HCEC 1CT (cell line): ENCODE data around the gene ME1.
"Not testable (repeated sequence)": the region's sequence is repeated elsewhere in the genome, so short reads cannot be mapped to it uniquely, and the experiment has no call there.

ENCODE experiments used
- DNase-seq: peaks from one replicate; pipeline ENCODE4 v3.0.0-alpha.2; 2017

Gene ME1

GRCh38 chr6:83431545-83432155 is 799 bp upstream of the ME1 start:
- no peak for DNase-seq

GRCh38 chr6:83429857-83430610 is 817 bp downstream of the ME1 start:
- DNase-seq: peak; percentile 45

- no peak for DNase-seq
These were observed 1.6 kb downstream of the ME1 start for GRCh38 chr6:83429269-83429668.

GRCh38 chr6:83424392-83425018 is 6.3 kb downstream of the ME1 start:
- DNase-seq: no peak

GRCh38 chr6:83417880-83418663 is 12.8 kb downstream of the ME1 start:
- peak; percentile 57 for DNase-seq

- DNase-seq: no peak
These were observed 17.8 kb downstream of the ME1 start for GRCh38 chr6:83413068-83413467.

- DNase-seq: no peak
These were observed 19.1 kb downstream of the ME1 start for GRCh38 chr6:83411731-83412130.

GRCh38 chr6:83403191-83403590 is 27.7 kb downstream of the ME1 start:
- no peak for DNase-seq

- DNase-seq: no peak
These were observed 41.2 kb downstream of the ME1 start for GRCh38 chr6:83389606-83390005.

GRCh38 chr6:83385473-83385872 is 45.4 kb downstream of the ME1 start:
- DNase-seq: no peak

- DNase-seq: no peak
These were observed 46.1 kb downstream of the ME1 start for GRCh38 chr6:83384751-83385150.

GRCh38 chr6:83381949-83382348 is 48.9 kb downstream of the ME1 start:
- DNase-seq: no peak

- peak; percentile 80 for DNase-seq
These were observed 52.0 kb downstream of the ME1 start for GRCh38 chr6:83378621-83379388.

GRCh38 chr6:83371423-83371822 is 59.4 kb downstream of the ME1 start:
- DNase-seq: peak; percentile 58

- no peak for DNase-seq
These were observed 60.3 kb downstream of the ME1 start for GRCh38 chr6:83370567-83370966.

GRCh38 chr6:83369692-83370091 is 61.2 kb downstream of the ME1 start:
- no peak for DNase-seq

- DNase-seq: no peak
These were observed 62.3 kb downstream of the ME1 start for GRCh38 chr6:83368577-83368976.

- DNase-seq: no peak
These were observed 63.7 kb downstream of the ME1 start for GRCh38 chr6:83367104-83367503.

GRCh38 chr6:83365931-83366330 is 64.9 kb downstream of the ME1 start:
- no peak for DNase-seq

- DNase-seq: not testable (repeated sequence)
These were observed 68.5 kb downstream of the ME1 start for GRCh38 chr6:83362349-83362748.

GRCh38 chr6:83359638-83360037 is 71.2 kb downstream of the ME1 start:
- no peak for DNase-seq

- DNase-seq: peak; percentile 64
These were observed 76.1 kb downstream of the ME1 start for GRCh38 chr6:83354747-83355146.
